ENCODE data around the gene EVI5.
"Not testable (repeated sequence)": the region's sequence is repeated elsewhere in the genome, so short reads cannot be mapped to it uniquely, and the experiment has no call there.

Gene EVI5

DNA sequence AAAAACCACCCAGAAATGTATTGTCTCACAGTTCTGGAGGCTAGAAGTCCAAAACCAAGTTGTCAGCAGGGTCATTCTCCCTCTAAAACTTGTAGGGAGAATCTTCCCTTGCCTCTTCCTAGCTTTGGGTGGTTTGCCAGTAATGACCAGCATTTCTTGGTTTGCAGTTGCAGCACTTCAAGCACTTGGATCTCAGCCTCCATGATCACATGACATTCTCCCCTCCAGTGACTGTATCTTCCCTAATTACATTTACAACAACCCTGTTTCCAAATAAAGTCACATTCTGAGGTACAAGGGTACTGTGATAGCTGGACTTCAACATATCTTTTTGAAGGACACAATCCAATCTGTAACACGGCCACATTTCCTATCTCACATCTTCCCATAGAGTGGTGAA, 37.2 kb downstream of the EVI5 start:
- no peak for DNase-seq

DNA sequence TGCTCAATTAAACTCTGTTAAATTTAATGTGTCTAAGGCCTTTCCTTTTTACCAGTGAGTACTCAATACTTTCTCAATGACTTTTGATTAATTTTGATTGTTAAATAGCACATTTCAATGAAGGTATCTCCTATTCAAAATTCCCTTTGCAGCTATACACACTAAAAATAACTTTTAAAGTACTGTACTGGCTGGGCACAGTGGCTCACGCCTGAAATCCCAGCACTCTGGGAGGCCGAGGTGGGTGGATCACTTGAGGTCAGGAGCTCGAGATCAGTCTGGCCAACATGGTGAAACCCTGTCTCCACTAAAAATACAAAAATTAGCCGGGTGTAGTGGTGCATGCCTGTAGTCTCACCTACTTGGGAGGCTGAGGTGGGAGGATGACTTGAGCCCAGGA, 38.7 kb downstream of the EVI5 start:
- DNase-seq: not testable (repeated sequence)

DNA sequence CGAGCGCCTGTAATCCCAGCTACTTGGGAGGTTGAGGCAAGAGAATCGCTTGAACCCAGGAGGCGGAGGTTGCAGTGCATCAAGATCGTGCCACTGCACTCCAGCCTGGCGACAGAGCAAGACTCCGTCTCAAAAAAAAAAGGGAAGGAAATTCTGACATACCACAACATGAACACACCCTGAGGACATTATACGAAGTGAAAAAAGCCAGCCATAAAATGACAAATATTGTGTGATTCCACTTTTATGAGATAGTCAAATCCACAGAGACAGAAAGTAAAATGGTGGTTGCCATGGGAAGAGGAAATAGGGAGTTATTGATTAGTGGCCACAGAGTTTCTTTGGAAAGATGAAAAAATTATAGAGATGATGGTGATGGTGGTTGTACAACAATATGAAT, 41.7 kb downstream of the EVI5 start:
- DNase-seq: no peak

DNA sequence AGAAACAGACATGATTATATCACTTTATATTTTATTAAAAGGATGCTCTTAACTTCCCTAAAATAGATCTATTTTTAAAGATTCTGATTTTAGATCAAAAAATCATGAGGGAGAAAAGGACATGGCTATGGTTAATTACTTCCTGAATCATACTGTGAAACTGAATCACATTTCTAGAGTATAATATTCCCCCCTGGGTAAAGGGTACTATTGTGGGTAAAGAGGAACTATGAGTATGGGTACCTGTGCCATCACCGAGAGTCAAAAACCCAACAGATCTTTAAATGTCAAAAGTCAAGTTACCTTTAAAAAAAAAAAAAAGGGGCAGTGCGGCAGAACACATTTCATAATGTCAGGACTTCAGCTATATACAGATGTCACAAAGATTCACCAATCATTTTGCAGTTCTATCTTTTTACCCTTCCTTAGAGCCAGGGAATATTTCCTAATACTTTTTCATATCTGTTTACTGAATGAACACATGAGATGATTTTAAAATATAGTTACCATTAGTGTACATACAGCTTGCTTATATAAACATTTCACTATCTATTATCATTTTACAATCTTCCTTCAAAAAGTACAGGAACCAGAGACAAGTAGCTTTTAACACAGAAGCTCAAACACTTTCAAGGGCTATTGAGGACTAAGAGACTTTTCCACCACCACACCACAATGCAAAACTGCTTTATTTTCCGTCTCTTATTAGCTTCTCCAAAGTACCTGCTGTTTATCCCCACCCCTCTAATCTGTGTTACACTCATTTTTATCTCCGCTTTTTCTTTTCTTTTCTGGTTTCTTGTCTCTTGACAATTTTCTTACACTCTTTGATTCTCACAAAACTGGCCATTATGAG, 45.0 kb downstream of the EVI5 start:
- no peak for DNase-seq

DNA sequence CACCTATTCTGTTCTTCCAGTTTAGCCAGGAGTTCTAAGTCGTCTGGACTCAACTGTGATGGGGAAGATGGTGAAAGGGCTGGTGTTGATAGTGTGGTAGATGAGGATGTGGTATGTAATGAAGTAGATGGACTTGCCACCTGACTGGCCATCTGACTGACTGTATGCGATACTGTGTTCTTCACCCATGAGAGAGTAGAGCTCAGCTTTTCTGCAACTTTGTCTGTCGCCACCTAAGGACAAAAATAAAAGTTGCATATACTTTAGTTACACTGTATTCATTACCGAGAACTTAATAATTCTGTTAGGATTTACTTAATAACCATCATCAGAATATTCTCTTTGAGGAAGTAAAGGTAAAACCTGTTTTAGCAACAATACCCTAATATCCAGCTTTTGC, 48.5 kb downstream of the EVI5 start:
- DNase-seq: no peak

DNA sequence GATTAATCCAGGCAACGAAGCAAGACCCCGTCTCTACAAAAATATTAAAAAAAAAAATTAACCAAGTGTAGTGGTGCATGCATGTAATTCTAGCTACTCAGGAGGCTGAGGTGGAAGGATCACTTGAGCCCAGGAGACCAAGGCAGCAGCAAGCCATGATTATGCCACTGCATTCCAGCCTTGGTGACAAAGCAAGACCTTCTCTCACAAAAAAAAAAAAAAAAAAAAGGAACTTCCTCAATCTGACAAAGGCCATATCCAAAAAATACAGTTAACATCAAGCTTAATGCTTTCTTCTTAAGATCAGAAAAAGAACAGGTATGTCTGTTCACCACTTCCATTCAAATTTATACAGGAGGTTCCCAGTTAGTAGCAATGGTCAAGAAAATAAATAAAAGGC, 54.4 kb downstream of the EVI5 start:
- no peak for DNase-seq

DNA sequence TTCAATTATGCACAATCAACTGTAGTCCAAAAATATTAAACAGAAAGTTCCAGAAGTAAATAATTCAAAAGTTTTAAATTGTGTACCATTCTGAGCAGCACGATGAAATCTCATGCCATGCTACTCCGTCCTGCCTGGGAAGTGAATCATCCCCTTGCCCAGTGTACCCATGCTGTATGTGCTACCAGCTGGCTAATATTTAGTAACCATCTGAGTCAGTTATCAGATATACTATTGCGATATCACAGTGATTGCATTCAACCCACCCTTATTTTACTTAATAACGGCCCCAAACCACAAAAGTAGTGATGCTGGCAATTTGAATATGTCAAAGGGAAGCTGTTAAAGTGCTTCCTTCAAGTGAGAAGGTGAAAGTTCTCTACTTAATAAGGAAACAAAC, 56.2 kb downstream of the EVI5 start:
- DNase-seq: no peak

DNA sequence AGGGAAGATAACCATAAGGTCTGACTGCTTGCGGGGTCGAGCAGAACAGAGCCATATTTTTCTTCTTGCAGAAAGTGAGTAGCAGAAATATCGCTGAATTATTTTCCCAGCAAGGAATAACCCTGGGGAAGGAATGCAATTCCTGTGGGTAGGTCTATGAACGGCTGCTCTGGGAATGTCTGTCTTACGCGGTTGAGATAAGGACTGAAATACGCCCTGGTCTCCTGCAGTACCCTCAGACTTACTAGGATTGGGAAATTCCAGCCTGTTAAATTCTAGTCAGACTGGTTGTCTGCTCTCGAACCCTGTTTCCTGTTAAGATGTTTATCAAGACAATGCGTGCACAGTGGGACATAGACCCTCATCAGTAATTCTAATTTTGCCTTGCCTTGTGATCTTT, 61.2 kb downstream of the EVI5 start:
- not testable (repeated sequence) for DNase-seq

DNA sequence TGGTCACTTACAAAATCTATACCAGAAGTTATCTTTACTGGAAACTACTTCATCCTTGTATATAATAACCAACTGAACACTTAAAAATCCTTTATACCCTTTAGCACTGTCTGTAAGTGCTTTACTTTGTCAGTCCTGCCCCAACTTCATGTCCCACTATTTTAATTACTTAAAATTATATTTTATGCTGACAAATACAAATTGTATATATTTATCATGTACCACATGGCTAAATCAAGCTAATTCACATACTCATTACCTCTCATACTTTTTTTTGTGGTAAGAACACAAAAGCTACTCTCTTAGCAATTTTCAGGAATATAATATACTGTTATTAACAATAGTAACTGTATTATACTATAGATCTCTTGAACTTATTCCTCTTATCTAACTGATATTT, 63.0 kb downstream of the EVI5 start:
- DNase-seq: no peak

DNA sequence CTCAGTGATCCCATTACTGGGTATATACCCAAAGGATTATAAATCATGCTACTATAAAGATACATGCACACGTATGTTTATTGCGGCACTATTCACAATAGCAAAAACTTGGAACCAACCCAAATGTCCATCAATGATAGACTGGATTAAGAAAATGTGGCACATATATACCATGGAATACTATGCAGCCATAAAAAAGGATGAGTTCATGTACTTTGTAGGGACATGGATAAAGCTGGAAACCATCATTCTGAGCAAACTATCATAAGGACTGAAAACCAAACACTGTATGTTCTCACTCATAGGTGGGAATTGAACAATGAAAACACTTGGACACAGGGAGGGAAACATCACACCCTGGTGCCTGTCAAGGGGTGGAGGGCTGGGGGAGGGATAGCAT, 63.8 kb downstream of the EVI5 start:
- not testable (repeated sequence) for DNase-seq

DNA sequence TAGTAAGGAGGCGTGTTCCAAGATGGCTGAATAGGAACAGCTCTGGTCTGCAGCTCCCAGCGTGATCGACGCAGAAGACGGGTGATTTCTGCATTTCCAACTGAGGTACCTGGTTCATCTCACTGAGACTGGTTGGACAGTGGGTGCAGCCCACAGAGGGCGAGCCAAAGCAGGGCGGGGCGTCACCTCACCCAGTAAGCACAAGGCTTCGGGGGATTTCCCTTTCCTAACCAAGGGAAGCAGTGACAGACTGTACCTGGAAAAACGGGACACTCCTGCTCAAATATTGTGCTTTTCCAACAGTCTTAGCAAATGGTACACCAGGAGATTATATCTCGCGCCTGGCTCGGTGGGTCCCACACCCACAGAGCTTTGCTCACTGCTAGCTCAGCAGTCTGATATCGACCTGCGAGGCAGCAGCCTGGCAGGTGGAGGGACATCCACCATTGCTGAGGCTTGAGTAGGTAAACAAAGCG, 69.4 kb downstream of the EVI5 start:
- not testable (repeated sequence) for DNase-seq

DNA sequence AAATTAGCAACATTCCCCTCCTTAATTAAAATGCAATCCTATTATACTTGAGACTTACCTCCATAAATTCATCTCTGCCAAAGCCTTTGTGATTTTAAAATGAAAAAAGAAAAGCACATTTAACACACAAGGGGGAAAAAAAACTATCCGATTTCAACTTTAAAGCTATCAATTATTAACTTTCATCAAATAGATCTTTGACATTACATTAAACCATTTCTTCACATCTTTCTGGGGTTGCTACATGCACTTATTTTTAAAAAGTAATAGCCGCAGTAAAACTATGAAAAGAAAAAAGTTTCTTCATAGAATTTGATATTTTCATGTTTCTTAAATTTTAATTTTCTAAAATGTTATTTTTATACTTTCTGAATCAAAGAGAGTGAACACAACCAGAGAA, 71.0 kb downstream of the EVI5 start:
- no peak for DNase-seq

DNA sequence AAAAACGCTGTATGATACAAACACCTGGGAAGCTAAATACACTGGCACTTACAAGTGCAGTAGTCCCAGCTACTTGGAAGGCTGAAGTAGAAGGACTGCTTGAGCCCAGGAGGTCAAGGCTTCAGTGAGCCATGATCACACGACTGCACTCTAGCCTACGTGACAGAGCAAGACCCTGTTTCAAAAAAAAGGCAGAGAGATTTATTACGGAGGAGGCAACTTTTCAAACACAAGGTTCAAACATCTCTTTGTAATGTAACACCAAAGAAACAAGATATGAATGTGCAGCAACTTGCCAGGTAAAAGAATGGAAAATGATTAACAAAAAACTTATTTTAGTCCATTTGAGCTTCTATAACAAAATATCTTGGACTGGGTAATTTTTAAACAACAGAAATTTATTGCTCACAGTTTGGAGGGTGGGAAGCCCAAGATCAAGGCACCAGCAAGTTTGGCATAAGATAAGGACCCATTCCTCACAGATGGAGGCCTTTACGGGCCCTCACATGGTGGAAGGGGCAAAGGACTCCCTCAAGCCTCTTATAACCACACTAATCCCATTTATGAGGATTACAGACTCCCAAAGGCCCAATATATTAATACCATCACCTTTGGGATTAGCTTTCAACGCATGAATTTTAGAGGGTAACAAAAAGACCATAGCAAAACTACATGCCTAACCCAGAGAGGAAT, 73.3 kb downstream of the EVI5 start:
- DNase-seq: no peak

DNA sequence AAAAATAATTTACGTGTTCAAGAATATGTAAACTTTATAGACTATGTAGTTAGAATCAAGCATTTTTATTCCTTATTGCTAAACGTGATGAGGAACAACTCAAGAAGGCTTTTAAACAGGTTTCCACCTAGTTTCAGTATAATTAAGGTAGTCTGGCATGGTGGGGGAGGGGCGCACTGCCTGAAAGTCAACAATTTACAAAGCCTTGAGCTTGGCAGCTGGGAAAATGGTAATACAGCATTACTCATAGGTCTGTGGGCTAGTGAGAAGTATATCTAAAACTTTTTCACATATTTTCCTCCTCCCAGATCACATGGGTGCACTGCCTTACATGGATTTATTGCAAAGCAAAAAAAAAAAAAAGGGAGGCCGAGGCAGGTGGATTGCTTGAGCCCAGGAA, 75.2 kb downstream of the EVI5 start:
- DNase-seq: no peak

DNA sequence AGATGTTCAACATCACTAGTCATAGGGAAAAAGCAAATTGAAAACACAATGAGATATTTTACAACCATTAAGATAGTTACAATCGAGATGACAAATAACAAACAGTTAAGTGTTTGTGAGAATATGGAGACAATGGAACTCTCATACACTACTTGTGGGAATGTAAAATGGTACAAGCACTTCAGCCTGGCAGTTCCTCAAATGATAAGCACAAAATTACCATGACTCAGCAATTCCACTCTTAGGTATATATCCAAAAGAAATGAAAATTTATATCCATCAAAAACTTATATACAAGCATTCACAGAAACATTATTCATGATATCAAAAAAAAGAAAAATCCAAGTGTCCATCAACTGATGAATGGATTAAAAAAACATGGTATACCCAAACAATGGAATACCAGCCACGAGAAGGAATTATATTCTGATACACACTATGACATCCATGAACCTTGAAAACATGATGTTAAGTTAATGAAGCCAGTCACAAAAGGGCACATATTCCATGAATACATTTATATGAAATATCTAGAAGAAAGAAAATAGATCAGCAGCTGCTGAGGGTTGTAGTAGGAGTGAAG, 76.4 kb downstream of the EVI5 start:
- DNase-seq: no peak

DNA sequence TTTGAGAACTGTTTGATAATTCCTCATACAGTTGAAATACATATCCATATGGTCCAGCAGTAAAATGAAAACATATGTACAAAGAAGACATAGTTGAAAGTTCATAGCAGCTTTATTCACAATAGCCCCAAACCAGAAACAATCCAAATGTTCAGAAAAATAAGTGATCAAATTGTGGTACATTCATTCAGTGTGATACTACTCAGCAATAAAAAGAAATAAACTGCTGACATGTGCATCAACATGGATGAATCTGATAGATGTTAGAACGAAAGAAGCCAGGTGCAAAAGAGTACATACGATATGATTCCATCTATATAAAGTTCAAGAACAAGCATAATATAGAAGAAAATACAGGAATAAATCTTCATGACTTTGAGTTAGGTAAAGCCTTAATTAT, 77.2 kb downstream of the EVI5 start:
- no peak for DNase-seq

DNA sequence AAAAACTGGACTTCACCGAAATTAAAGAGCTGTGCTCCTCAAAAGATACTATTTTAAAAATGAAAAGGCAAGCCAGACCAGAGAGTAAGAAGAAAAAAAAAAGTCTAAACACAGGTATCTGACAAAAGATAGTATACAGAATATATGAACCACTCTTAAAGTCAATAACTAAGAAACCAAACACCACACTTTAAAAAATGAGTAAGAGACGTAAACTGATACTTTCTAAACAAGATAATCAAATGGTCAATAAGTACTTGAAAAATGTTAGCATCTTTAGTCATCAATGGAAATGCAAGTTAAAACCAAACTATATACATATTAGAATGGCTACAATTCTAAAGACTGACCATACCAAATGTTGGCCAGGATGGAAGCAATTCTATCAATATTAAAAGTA, 77.6 kb downstream of the EVI5 start:
- DNase-seq: no peak

DNA sequence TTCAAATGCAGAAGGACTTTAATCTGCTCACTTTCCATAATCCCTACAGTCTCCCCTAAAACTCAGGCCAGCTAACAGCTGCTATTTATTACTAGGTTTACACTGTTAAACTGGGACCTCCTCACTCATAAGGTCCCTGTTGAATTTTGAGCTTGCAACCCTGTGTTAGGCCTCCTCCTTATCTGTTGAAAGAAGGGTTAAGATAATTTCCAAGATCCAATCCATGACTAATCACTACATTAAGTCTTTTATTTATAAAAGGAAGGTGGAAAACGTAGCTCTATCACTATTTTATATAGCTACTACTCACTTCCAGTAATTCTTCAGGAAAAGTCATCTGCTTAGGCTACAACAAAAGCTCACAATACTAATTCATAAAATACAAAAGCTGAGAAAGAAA, 79.5 kb downstream of the EVI5 start:
- DNase-seq: no peak

DNA sequence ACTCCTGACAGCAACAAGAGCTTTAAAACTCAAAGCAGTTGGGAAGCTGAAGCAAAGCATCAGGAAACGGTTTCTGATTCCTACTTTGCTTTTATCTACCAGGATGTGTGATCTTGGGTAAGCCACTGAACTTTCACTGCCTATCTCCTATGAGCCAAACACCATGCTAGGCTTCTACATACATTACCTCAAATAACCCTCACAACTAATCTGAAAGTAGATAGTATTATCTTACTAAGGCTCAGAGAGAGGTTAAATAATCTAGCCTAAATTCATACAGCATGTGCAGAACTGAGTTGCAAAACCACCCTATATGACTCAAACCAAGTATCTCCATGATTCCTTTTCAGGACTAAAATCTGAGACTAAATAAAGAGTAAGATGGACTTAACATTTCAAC, 83.8 kb downstream of the EVI5 start:
- no peak for DNase-seq

DNA sequence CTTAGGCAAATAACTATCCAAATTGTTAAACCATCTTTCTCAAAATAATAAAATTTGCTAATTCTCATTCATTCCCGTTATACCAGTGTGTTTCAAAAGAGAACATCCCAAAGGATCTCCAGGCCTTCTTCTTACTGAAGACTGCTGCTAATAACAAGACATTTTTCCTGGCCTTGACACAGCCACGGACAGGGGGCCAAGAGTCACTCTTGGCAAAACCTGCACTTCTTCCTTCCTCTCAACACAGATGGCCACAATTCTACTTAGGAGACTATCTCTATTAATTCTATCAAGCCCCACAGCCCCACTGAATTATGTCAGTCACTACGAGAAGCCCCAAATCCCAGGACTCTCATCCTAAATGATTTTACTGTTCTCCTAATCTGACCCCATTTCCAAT, 86.0 kb downstream of the EVI5 start:
- no peak for DNase-seq

DNA sequence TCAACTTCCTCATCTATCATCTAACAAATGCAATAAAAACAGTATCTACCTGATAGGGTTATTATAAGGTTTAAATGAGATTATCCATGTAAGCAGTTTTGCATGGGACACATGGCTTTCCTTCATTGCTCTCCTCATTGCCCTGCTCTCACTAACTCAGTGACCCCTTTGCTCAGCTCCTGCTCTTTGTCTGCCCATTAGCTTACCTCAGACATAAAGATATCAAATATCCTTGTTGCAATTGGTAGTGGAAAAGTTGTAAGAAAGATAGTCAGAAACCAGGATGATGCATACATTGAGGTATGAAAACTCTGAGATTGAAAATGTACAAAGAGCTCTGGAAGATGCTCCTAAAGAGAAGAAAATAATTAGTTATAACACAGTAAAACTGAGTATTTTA, 89.8 kb downstream of the EVI5 start:
- DNase-seq: no peak

DNA sequence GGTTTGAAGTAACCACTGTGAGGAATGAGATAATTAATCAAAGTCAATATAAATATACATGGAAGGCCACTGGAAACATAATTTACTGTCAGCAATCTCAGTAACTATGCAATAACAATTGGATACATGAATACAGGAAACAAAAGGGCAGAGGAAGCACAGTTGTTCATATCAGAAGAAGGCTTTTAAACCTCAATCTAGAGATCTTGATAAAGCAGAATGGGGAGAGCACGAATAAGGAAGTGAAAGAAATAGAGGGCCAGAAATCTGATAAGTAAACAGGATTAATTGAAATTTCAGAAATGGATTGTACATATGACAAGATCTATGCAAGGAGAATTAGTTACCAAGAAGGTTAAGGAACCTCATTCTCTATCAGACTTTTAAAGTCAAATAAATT, 93.0 kb downstream of the EVI5 start:
- DNase-seq: no peak

DNA sequence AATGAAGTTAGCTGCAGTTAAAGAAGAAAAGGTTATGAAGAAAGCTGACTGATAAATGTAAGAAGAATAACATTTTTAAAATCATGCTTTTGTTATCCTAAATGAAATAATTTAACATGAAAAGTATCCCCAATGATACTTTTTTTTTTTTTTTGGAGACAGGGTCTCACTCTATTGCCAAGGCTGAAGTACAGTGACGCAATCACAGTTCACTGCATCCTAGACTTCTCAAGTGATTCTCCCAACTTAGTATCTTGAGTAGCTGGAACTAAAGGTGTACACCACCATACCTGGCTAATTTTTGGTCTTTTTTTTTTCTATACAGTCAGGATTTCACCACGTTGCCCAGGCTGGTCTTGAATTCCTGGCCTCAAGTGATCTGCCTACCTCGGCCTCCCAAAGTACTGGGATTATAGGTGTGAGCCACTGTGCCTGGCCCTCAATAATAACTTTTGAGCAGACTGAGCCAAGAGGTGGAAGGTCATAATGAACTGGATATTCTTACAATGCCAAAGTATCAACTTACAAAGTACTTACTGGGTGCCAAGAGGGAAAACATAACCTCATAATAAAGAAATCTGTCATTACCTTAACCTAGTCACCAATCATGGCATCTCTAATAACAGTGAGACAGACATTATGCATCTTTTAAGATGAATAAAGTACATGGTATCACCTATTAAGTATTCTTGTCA, 94.5 kb downstream of the EVI5 start:
- no peak for DNase-seq

DNA sequence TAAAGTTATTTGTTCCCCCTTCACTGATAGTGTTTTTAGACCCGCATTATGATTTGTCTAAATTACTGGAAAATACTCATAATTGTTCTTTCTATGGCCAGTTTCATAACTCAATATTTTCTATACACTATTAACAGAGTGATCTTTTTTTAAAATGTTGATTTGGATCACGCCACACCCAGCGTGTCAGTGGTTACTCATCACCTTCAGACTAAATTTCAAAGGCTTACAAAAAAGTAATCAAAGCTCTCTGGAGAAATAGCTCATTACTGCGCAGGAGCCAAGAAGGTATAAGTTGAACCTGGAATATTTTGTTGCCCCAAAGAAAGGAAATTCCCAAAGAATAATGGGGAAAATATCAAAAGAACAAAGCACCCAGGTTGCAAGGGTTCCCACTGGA, 104.9 kb downstream of the EVI5 start:
- no peak for DNase-seq

All from stimulated activated CD4-positive, alpha-beta T cell treated with anti-CD3 and anti-CD28 coated beads, Interleukin-2, amount 100 ng/mL, for 24 hours (primary cell).